Measurements from ENCODE around the gene BMP6. TPM values are rescaled to one million over a fixed set of nuclear protein-coding genes. Genes with fewer than 3 reads are reported as not detected.

The BMP6 gene
- total and polyA plus RNA-seq, 9 donors, result 0.51 to 2.4 (median 1.4) TPM

GRCh38 chr6:7914991-7915789 lies 189.3 kb downstream of the BMP6 start:
- Histone ChIP-seq H3K4me1 (ENCODE audit: control insufficient read depth, insufficient read depth, low read length) (peaks cover 11% of the 10 kb centered on the region), H3K36me3 (ENCODE audit: control insufficient read depth, insufficient read depth, low read length) (no peaks in the 10 kb centered on the region), H3K9me3 (replicated peaks; ENCODE audit: control insufficient read depth, low read depth, low read length) (no peaks in the 10 kb centered on the region), H3K27me3 (ENCODE audit: control insufficient read depth, insufficient read depth, low read length) (peaks cover 8% of the 10 kb centered on the region), H3K4me3 (ENCODE audit: low read length) (no peak overlapping the region), H3K27ac (ENCODE audit: low read length) (no peak overlapping the region)
- 77% methylated on average over 8 of the region's 11 CpGs for WGBS (ENCODE audit: insufficient coverage)
- DNase-seq, result peak; percentile 51

- no peak for DNase-seq
- H3K4me3 ChIP-seq (ENCODE audit: low read length), result no peak overlapping the region
- peaks cover 2% of the 10 kb centered on the region for H3K4me1 ChIP-seq (ENCODE audit: control insufficient read depth, insufficient read depth, low read length)
- no peaks in the 10 kb centered on the region for H3K9me3 ChIP-seq (replicated peaks; ENCODE audit: control insufficient read depth, low read depth, low read length)
- WGBS (ENCODE audit: insufficient coverage), result 67% methylated on average over 1 of the region's 1 CpG
- peaks cover 6% of the 10 kb centered on the region for H3K27me3 ChIP-seq (ENCODE audit: control insufficient read depth, insufficient read depth, low read length)
- no peak overlapping the region for H3K27ac ChIP-seq (ENCODE audit: low read length)
- H3K36me3 ChIP-seq (ENCODE audit: control insufficient read depth, insufficient read depth, low read length), result no peaks in the 10 kb centered on the region
Observed at GRCh38 chr6:7916959-7917358, 191.1 kb downstream of the BMP6 start.

- Histone ChIP-seq H3K9me3 (replicated peaks; ENCODE audit: control insufficient read depth, low read depth, low read length) (no peaks in the 10 kb centered on the region), H3K27ac (ENCODE audit: low read length) (no peak overlapping the region), H3K4me1 (ENCODE audit: control insufficient read depth, insufficient read depth, low read length) (peaks cover 2% of the 10 kb centered on the region), H3K36me3 (ENCODE audit: control insufficient read depth, insufficient read depth, low read length) (no peaks in the 10 kb centered on the region), H3K4me3 (ENCODE audit: low read length) (no peak overlapping the region), H3K27me3 (ENCODE audit: control insufficient read depth, insufficient read depth, low read length) (peaks cover 2% of the 10 kb centered on the region)
- DNase-seq, result no peak
- WGBS (ENCODE audit: insufficient coverage), result 62% methylated on average over 5 of the region's 5 CpGs
Observed at GRCh38 chr6:7917729-7918128, 191.8 kb downstream of the BMP6 start.

- Histone ChIP-seq H3K9me3 (replicated peaks; ENCODE audit: control insufficient read depth, low read depth, low read length) (no peaks in the 10 kb centered on the region), H3K4me3 (ENCODE audit: low read length) (no peak overlapping the region), H3K27ac (ENCODE audit: low read length) (no peak overlapping the region), H3K36me3 (ENCODE audit: control insufficient read depth, insufficient read depth, low read length) (no peaks in the 10 kb centered on the region), H3K27me3 (ENCODE audit: control insufficient read depth, insufficient read depth, low read length) (no peaks in the 10 kb centered on the region), H3K4me1 (ENCODE audit: control insufficient read depth, insufficient read depth, low read length) (peaks cover 2% of the 10 kb centered on the region)
- no peak for DNase-seq
- 89% methylated on average over 4 of the region's 4 CpGs for WGBS (ENCODE audit: insufficient coverage)
Observed at GRCh38 chr6:7918403-7918802, 192.5 kb downstream of the BMP6 start.

GRCh38 chr6:7919871-7920270 lies 194.0 kb downstream of the BMP6 start:
- Histone ChIP-seq H3K27me3 (ENCODE audit: control insufficient read depth, insufficient read depth, low read length) (no peaks in the 10 kb centered on the region), H3K4me3 (ENCODE audit: low read length) (no peak overlapping the region), H3K27ac (ENCODE audit: low read length) (no peak overlapping the region), H3K4me1 (ENCODE audit: control insufficient read depth, insufficient read depth, low read length) (peaks cover 2% of the 10 kb centered on the region), H3K9me3 (replicated peaks; ENCODE audit: control insufficient read depth, low read depth, low read length) (peaks cover 2% of the 10 kb centered on the region), H3K36me3 (ENCODE audit: control insufficient read depth, insufficient read depth, low read length) (no peaks in the 10 kb centered on the region)
- WGBS (ENCODE audit: insufficient coverage), result 64% methylated on average over 4 of the region's 8 CpGs
- no peak for DNase-seq

GRCh38 chr6:7920425-7920824 lies 194.5 kb downstream of the BMP6 start:
- Histone ChIP-seq H3K27me3 (ENCODE audit: control insufficient read depth, insufficient read depth, low read length) (no peaks in the 10 kb centered on the region), H3K4me1 (ENCODE audit: control insufficient read depth, insufficient read depth, low read length) (peaks cover 2% of the 10 kb centered on the region), H3K36me3 (ENCODE audit: control insufficient read depth, insufficient read depth, low read length) (no peaks in the 10 kb centered on the region), H3K9me3 (replicated peaks; ENCODE audit: control insufficient read depth, low read depth, low read length) (peaks cover 2% of the 10 kb centered on the region), H3K4me3 (ENCODE audit: low read length) (no peak overlapping the region), H3K27ac (ENCODE audit: low read length) (no peak overlapping the region)
- 89% methylated on average over 1 of the region's 2 CpGs for WGBS (ENCODE audit: insufficient coverage)
- DNase-seq, result no peak

- peaks cover 2% of the 10 kb centered on the region for H3K9me3 ChIP-seq (replicated peaks; ENCODE audit: control insufficient read depth, low read depth, low read length)
- WGBS (ENCODE audit: insufficient coverage), result 79% methylated on average over 4 of the region's 4 CpGs
- no peaks in the 10 kb centered on the region for H3K36me3 ChIP-seq (ENCODE audit: control insufficient read depth, insufficient read depth, low read length)
- no peak overlapping the region for H3K27ac ChIP-seq (ENCODE audit: low read length)
- H3K27me3 ChIP-seq (ENCODE audit: control insufficient read depth, insufficient read depth, low read length), result no peaks in the 10 kb centered on the region
- no peak overlapping the region for H3K4me3 ChIP-seq (ENCODE audit: low read length)
- no peak for DNase-seq
- peaks cover 2% of the 10 kb centered on the region for H3K4me1 ChIP-seq (ENCODE audit: control insufficient read depth, insufficient read depth, low read length)
Observed at GRCh38 chr6:7921046-7921445, 195.1 kb downstream of the BMP6 start.

- Histone ChIP-seq H3K36me3 (ENCODE audit: control insufficient read depth, insufficient read depth, low read length) (no peaks in the 10 kb centered on the region), H3K4me1 (ENCODE audit: control insufficient read depth, insufficient read depth, low read length) (peaks cover 2% of the 10 kb centered on the region), H3K27ac (ENCODE audit: low read length) (no peak overlapping the region), H3K27me3 (ENCODE audit: control insufficient read depth, insufficient read depth, low read length) (no peaks in the 10 kb centered on the region), H3K9me3 (replicated peaks; ENCODE audit: control insufficient read depth, low read depth, low read length) (peaks cover 2% of the 10 kb centered on the region), H3K4me3 (ENCODE audit: low read length) (no peak overlapping the region)
- no peak for DNase-seq
- WGBS (ENCODE audit: insufficient coverage), result 70% methylated on average over 4 of the region's 5 CpGs
Observed at GRCh38 chr6:7921632-7922092, 195.8 kb downstream of the BMP6 start.

- H3K27me3 ChIP-seq (ENCODE audit: control insufficient read depth, insufficient read depth, low read length), result no peaks in the 10 kb centered on the region
- no peak overlapping the region for H3K4me3 ChIP-seq (ENCODE audit: low read length)
- no peaks in the 10 kb centered on the region for H3K36me3 ChIP-seq (ENCODE audit: control insufficient read depth, insufficient read depth, low read length)
- DNase-seq, result peak; percentile 25
- H3K4me1 ChIP-seq (ENCODE audit: control insufficient read depth, insufficient read depth, low read length), result peaks cover 2% of the 10 kb centered on the region
- H3K9me3 ChIP-seq (replicated peaks; ENCODE audit: control insufficient read depth, low read depth, low read length), result peaks cover 2% of the 10 kb centered on the region
- no CpG with 5 or more reads among the region's 1 CpG for WGBS (ENCODE audit: insufficient coverage)
- H3K27ac ChIP-seq (ENCODE audit: low read length), result no peak overlapping the region
Observed at GRCh38 chr6:7922596-7922995, 196.7 kb downstream of the BMP6 start.

- H3K27me3 ChIP-seq (ENCODE audit: control insufficient read depth, insufficient read depth, low read length), result no peaks in the 10 kb centered on the region
- H3K4me3 ChIP-seq (ENCODE audit: low read length), result no peak overlapping the region
- peaks cover 2% of the 10 kb centered on the region for H3K9me3 ChIP-seq (replicated peaks; ENCODE audit: control insufficient read depth, low read depth, low read length)
- H3K27ac ChIP-seq (ENCODE audit: low read length), result no peak overlapping the region
- DNase-seq, result no peak
- H3K36me3 ChIP-seq (ENCODE audit: control insufficient read depth, insufficient read depth, low read length), result no peaks in the 10 kb centered on the region
- H3K4me1 ChIP-seq (ENCODE audit: control insufficient read depth, insufficient read depth, low read length), result peaks cover under 1% of the 10 kb centered on the region
Observed at GRCh38 chr6:7924867-7925266, 199.0 kb downstream of the BMP6 start.

All from muscle of leg (tissue), 11 donors.